HG02759 (cell line): ENCODE results near the gene KCTD15.

Experiments
- ATAC-seq: cut with Tn5 transposase; IDR thresholded peaks from one replicate; pipeline ENCODE4 v1.9.1; 2021; ENCODE audit warnings: mild to moderate bottlenecking, moderate library complexity; ENCODE audit not compliant: unreplicated experiment

KCTD15 gene

DNA sequence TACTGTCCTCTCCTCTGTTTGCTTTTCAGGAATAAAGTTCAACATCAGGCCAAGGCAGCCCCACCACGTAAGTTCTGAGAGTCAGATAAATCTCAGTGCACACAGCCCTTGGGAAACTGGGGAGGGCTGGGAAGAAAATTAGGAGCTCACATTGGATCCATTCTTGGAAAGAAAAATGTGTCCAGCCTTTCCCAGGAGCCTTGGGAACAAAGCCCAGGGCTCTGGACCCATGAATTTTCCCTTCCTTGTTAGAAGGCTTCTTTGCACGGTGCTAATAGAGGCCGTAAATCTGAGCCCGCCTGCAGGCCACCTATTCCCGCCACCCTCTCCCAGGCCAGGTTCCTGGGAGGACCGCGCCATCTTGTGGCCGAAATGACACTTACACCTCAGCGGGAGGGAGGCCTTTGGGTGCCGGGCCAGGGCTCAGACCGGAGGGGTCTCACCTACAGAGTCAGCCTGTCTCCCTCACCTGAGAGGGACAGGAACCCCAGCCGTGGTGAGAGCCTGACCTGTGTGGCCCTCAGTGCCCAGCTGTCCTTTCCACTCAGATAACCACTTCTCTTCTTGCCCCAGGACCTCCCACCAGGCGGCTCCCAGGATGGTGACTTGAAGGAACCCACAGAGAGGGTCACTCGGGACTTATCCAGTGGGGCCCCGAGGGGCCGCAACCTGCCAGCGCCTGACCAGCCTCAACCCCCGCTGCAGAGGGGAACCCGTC is 25.1 kb upstream of the KCTD15 start:
- ATAC-seq = no peak

DNA sequence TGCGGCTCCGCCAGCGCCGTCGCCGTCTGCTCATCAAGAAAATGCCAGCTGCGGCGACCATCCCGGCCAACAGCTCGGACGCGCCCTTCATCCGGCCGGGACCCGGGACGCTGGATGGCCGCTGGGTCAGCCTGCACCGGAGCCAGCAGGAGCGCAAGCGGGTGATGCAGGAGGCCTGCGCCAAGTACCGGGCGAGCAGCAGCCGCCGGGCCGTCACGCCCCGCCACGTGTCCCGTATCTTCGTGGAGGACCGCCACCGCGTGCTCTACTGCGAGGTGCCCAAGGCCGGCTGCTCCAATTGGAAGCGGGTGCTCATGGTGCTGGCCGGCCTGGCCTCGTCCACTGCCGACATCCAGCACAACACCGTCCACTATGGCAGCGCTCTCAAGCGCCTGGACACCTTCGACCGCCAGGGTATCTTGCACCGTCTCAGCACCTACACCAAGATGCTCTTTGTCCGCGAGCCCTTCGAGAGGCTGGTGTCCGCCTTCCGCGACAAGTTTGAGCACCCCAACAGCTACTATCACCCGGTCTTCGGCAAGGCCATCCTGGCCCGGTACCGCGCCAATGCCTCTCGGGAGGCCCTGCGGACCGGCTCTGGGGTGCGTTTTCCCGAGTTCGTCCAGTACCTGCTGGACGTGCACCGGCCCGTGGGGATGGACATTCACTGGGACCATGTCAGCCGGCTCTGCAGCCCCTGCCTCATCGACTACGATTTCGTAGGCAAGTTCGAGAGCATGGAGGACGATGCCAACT is 24.4 kb upstream of the KCTD15 start:
- ATAC-seq = no peak

DNA sequence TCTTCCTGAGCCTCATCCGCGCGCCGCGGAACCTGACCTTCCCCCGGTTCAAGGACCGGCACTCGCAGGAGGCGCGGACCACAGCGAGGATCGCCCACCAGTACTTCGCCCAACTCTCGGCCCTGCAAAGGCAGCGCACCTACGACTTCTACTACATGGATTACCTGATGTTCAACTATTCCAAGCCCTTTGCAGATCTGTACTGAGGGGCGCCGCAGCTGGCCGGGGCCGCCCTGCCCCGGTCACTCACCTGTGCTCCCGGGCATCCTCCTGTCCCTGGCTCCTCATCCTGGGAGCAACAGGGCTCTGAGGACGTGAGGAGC is 23.9 kb upstream of the KCTD15 start:
- ATAC-seq = no peak

DNA sequence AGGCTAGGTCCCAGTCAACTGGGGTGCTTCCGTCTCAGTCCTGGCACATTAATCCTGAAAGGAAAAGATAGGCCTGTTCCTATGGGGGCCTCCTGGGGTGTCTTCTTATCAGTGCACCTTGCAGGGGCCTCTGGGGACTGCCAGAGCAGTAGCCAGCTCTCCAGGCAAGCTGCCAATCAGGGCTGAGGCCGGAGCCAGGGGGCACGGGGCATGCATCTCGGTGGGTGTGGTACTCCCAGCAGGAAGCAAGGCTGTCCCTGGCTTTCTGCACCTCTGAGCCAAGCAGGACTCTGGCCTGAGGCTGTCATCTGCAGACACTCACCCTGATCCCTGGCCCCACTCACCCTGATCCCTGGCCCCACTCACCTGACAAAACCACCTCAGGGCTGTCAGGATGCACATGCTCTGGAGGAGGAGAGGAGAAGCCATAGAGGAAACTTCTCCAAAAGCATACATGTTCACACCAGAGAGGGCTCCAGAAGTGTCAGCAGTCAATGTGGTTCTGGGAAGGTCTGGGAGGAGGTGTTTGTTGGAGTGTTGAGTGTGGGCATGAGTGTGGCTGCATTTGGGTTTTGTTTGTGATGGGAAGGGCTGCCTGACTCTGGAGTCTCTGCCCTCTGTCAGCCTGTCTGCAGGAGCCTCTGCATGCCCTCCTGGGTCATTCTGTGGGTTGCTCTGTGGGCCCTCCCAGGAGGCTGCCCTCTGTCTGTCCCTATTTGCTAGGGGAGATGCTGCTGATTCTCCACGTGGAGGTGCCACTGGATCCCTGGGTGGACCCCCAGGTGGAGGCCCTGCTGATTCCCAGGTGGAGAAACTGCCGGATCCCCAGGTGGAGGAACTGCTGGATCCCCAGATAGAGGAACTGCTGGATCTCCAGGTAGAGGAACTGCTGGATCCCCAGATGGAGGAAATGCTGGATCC is 22.7 kb upstream of the KCTD15 start:
- ATAC-seq = no peak

DNA sequence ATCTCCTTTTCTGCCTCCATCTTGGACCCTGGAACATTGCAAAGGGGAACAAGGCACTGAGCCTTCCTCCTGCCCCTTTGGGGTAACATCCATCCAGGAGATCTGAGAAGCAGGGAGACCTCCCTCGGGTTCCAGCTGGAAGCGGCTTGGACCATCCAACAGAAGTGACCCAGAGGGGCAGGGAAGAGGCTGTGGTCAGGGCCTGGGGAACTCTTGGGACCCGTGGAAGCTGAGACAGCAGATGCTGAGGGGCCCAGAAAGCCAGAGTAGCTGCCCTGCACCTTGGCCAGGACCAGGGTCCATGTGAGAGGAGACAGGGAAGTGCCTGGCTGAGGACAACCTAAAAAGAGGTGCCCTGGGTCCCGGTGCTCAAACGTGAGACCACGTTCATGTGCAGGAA is 21.9 kb upstream of the KCTD15 start:
- no peak for ATAC-seq

DNA sequence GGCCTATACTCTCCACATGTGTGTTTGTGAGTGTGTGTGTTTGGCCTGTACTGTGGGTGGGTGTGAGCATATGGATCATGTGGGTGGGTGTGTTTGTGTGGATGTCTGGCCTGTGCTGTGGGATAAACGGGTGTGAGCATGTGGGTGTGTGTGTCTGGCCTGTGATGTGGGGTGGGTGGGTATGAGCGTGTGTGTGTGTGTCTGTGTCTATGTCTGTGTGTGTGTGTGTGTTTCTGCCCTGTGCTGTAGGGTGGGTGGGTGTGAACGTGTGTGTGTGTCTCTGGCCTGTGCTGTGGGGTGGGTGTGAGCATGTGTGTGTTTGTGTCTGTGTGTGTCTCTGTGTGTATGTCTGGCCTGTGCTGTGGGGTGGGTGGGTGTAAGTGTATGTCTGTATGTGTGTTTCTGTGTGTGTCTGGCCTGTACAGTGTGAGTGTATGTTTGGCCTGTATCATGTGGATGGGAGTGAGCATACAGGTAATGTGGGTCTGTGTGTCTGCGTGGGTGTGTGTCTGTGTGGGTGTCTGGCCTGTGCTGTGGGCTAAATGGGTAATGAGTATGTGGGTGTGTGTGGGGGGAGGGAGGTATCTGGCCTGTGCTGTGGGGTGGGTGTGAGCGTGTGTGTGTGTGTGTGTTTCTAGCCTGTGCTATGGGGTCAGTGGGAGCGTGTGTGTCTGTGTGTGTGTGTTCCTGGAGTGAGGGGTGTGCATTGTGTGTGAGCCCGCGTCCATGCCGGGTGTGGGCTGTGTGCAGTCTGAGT is 20.8 kb upstream of the KCTD15 start:
- ATAC-seq = no peak

DNA sequence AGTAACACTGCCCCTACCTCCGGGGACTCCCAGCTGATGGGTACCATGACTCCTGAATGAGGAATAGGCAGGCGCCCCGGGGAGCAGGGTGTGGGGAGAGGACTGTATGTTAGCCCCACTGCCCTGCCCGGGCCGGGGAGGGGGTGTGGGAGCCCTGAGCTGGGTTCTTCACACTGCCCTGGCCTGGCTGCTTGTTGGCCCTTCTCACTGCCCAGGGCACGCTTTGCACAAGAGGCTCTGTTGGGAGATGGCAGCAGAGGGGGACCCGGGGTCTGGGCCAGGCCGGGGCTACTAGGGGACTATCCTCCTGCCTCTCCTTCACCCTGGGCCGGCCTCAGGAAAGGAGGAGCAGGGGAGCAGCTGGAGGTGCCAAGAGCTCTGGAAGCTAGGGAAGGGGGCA is 19.3 kb upstream of the KCTD15 start:
- no peak for ATAC-seq

DNA sequence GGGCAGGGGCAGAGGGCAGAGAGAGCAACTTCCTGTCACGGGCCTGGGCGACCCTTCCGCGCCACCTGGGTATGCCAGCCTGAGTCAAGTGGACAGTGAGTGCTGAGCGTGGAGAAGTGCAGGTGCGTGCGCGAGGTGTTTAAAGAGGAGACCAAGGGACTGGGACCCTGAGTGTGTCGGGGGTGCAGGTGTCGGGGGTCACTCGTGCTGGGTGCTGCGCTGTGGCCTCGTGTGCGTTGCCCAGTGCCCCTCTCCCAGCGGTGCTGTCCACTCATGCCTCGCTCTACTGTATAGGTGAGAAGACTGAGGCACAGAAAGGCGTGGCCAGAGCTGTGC is 18.9 kb upstream of the KCTD15 start:
- no peak for ATAC-seq

DNA sequence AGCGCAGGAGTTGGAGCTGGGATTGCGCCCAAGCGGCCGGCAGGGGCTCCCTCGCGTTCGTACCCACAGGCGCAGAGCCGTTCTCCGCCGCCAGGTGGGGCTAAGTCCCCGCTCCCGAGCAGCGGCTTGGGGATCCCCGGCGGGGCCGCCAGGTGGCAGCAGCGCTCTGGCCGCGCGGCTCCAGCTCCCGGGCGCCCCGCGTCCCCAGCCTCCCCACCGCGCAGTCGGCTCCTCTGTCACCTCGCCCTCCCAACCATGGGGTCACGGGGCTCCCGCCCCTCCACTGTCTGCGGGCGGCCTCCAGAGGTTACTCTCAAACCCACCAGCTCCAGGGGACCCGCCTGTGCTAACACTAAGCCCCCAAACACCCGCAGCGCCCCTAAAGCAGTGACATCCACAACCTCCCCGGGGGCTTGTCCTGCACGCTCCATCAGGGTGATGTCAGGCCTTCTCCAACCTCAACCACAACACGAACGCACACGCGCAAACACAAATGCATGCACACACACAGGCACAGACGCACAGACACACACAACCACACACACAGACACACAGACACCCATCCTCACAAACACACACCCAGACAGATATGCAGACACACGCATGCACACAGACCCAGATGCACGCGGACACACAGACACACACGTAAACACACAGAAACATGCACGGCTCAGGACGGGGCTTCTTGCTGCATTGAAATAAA is 18.4 kb upstream of the KCTD15 start:
- ATAC-seq = peak; percentile 88

DNA sequence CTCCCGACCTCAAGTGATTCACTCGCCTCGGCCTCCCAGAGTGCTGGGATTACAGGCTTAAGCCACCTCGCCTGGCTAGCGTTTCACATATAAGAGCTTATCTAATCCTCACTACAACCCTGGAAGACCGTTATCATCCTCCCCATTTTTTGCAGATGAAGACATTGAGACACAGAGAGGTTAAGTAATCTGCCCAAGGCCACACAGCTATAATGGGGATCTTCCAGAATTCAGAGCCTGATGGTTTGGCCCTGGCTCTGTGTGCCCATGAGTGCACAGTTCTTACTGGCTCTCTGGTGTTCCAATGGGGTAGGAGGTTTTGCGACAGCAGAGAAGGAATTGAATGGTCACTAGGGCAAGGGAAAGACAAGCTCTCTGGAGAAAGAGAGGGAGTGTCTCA is 16.8 kb upstream of the KCTD15 start:
- no peak for ATAC-seq

DNA sequence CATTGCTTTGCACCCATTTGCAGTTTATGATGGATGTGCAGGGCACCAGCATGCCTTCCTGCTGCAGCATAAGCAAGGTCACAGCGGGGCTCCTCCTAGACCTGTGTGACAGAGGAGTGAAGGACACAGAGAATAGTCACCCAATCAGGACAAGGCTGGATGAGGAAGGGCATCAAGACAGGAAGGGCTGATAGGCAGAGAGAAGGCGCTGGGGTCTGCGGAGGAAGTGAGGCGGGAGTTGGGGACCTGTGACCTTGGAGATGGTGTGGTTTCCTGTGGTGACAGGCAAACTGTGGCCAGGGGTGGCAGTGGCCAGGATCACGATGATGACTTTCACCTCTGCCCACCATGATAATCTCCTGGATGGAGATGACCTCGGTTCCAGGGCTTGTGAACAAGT is 16.4 kb upstream of the KCTD15 start:
- ATAC-seq = no peak

DNA sequence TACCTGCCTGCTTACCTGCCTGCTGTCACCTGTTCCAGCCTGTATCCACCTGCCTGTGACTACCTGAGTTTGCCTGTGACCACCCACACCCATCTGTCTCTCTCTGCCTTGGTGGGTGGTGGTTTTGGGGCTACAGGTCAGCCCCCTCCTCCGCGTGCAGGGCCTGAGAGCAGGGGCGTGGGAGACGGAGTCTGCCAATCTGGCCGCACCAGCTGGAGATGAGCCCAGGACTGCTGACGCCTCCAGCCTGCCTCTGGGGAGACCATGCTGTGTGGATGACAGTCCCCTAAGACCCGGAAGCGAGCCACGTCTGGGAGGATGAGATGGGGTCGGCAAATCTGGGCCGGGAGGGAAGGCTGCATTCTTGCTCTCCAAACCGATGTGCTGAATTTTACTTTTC is 15.9 kb upstream of the KCTD15 start:
- no peak for ATAC-seq

DNA sequence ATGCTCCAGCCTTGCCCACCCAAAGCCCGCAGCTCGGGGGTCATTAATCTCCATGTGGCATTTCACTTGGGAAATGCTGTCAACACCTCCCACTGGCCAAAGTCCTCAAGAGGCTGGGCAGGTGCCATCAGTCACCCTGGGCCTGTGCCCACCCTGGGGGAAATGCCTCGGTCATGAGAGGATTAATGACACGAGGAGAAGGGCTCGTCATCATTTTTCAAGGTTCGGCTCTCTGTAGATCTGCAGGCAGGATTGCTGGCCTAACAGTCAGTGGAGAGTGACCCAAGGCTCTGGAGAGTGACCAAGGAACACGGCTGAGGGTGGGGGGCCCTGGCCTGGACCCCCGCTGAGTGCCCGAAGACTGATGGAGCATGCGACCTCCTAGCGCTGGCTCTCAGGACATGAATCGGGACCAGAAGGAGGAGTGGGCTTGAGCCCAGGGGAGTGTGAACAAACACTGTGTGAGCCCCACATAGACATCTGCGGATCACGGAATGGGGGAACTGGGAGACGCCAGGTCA is 15.2 kb upstream of the KCTD15 start:
- ATAC-seq = no peak

DNA sequence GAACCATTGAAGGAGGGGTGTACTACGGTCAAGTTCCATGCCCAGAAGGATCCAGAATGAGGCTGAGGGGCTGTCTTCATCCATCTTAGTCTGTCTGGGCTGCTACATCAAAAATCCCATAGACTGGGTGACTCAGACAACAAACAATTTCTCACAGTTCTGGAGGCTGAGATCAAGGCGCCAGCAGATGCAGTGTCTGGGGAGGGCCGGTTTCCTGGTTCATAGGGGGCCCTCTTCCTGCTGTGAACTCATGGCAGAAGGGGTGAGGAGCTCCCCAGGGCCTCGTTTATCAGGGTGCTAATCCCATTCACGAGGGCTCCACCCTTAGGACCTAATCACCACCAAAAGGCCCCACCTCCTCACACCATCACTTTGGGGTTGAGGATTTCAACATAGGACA is 14.7 kb upstream of the KCTD15 start:
- ATAC-seq = no peak

DNA sequence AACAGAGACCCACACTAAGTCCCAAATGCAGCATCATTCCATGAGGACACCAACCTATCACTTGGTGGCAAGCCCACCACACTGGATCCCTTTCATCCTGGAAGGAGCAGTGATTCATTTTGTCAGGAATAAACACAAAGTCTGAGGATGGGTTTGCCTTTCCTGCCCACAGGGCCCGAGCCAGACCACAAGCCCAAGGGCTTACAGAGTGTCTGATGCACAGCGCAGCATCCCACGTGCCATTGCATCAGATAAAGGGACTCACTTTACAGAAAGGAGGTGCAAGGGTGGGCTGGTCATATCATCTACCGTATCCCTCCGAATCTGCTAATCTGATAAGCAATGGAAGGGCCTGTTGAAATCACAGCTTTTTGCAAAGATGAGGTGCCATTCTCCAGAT is 12.2 kb upstream of the KCTD15 start:
- ATAC-seq = no peak

DNA sequence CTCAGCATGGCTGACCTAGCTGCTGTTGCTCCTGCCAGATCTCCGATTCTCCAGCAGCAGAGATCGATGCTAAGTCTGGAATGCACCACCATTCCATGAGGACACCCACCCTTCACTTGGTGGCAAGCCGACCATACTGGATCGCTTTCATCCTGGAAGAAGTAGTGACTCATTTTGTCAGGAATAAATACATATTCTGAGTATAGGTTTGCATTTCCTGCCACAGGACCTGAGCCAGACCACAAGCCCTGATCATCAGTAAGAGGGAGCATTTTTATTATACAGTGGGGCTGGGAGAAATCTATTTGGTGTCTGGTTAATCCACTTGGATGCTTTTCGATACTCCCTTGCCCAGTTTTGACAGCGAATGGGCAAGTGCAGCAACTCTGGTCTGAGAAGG is 10.9 kb upstream of the KCTD15 start:
- no peak for ATAC-seq

DNA sequence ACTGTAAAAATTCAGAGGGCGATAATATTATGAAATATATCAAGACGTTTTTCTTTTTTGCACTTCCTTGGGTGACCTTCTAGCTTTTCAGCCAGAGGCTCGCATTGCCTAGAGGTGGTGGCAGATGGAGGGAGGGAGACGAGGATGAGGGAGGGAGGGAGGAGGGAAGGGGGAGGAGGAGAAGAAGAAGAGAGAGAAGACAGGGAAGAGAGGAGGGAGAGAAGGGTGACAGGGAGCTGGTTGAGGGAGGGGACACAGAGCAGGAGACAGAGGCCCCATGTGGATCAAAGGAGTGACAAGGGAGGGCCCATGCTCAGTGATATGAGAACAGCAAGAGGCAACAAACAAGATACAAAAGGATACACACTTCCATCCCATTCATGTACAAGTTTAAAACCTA is 8.0 kb upstream of the KCTD15 start:
- ATAC-seq = no peak

DNA sequence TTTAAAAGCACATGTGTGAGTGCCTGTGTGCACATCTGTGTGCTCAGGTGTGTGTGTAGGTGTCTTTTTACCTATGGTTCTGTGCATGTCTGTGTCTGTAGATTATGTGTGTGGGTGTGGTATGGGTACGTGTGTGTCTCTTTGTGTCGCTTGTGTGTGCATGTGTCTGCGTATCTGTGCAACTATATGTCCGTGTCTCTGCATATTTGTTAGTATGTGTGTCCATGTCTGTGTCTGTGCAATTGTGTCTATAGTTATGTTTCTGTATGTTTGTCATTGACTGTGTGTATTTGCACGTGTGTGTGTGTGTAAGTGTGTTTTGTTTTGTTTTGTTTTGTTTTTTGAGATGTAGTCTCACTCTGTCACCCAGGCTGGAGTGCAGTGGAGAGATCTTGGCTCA is 7.3 kb upstream of the KCTD15 start:
- ATAC-seq = no peak

DNA sequence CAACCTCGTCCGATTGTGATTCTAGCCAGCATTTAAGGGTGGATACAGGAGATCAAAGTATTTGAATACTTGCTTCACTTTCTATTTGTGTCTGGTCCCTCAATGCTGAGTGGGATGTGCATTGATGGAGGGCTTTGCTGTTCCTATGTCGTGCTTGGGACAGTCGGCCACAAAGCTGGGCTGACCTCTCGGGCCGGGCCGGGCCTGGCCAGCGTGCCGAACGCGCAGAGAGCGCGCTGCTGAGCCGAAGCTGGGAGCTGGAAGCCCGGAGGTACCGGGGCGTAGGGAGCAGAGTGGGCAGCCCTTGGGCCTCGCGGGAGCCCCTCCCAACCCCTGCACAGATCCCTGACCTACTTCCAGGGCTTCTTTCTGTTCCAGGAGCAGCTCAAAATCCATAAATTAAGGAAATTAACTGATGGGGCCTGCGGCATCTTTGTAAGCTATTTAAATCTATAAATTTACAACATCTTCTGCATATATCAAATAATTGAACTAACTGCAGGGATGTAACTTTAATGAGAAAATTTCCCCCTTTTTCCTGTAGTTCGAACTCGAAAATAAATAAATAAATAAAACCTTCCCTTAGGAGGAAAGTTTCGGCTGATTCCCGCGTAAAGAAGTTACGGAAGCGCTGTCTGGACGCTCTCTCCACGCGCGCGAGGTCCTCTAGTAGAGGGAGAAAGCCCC is 1.8 kb upstream of the KCTD15 start:
- no peak for ATAC-seq
